ENCODE data around the gene CCL16. TPM values are rescaled to one million over a fixed set of nuclear protein-coding genes. Genes with fewer than 3 reads are reported as not detected.
A peak's percentile ranks its signal among the peaks of the same experiment; 100 is the strongest.
"Not testable (repeated sequence)": the region's sequence is repeated elsewhere in the genome, so short reads cannot be mapped to it uniquely, and the experiment has no call there.

Gene CCL16
- total RNA-seq, 1 experiment from 2014 or later, result not detected

DNA sequence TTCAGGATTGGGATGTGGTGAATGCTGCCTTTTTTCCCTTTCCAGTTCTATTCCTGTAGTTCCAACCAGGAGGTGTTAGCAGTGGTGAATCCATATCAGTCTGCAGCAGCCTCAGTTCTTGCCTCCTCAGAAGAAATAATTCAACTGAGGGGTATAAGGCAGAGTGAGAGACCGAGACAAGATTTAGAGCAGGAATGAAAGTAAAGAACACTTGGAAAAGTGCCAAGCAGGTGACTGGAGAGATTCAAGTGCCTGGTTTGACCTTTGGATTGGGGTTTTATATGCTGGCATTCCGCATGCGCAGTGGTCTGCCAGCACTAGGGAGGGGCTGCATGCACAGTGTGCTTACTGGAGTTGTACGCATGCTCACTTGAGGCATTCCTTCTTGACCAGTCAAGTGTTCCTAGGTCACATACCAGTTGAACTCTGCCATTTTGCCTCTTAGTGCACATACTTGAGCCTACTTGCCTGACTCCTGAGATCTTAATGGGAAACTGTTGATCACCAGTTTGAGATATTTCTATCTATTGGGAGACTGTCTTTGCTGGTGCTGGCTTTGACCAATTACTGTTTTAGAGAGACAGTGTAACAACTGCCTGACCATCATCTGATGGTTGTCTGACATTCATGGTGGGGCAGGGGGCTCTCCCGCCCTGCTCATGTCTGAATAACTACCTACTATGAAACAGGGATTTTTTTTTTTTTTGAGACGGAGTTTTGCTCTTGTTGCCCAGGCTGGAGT is 20.7 kb upstream of the CCL16 start:
- Histone ChIP-seq H3K4me3 (no peak overlapping the region), H3K27ac (no peak overlapping the region), H3K9me3 (replicated peaks) (no peaks in the 10 kb centered on the region), H3K4me1 (replicated peaks) (no peaks in the 10 kb centered on the region), H3K36me3 (no peaks in the 10 kb centered on the region), H3K27me3 (replicated peaks) (no peaks in the 10 kb centered on the region; the same call in 1 of the 2 replicates)
- peak in 1 of 2 experiments; percentile 15 for DNase-seq (ENCODE audit: low read depth in 1 of 2, low spot score in 2 of 2)

DNA sequence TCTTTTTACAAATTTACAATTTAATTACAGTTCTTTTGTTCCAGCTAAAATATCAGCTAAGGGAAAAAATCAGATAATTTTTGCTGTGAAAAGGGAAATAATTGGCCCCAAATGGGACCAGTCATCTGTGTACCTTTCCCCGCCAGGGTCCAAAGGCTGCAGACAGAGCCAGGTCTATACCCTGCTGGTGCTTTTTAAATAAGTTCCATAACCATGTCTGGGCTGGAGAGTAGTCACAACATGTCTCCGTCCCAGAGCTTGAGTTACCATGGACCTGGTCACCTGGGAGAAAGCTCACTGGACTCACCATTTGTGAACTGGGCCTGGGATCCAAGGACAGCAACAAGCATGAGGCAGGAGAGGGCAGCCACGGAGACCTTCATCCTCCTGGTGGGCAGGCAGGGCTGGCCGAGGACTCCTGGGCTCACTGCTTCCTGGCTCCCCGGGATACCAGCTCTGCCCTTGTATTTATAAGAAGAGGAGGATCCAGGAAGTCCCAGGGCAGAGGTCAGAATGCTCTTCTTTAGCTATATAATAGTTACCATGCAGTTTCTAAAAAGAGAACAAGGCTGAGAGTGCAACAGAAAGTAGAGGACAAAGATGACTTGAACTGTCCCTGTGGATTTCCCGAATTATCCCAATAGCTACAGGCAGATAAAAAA is 19.9 kb upstream of the CCL16 start, which contains the start of gene CCL15:
Gene CCL15, minus strand, starts transcription at position 444 of the 662 bp plus-strand sequence. Its CDS starts 61 bp downstream, at position 383.
- no peaks in the 10 kb centered on the region for H3K36me3 ChIP-seq
- DNase-seq (ENCODE audit: low read depth in 1 of 2, low spot score in 2 of 2), result peak in 1 of 2 experiments; percentile 25
- H3K4me1 ChIP-seq (replicated peaks), result no peaks in the 10 kb centered on the region
- H3K4me3 ChIP-seq, result no peak within 1 kb of the TSS
- H3K9me3 ChIP-seq (replicated peaks), result no peaks in the 10 kb centered on the region
- no peaks in the 10 kb centered on the region; the same call in 1 of the 2 replicates for H3K27me3 ChIP-seq (replicated peaks)
- H3K27ac ChIP-seq, result no peak within 1 kb of the TSS

DNA sequence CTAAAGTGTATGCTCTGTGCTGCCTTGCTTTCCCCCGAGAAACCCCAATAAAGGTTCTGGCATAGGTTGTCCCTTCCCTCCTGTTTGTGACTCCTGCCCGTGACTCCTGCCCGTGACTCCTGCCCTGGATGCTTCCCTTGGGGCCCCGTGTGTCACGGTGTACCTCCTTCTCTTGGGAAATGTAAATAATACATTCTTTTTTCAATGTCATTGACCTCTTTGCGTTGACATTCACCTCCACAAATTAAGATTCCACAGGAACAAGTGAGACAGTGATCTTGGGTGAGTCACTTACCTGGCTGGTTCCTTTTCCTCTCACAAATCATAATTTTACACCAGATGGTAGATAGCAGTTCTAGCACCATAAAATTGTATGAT is 19.4 kb upstream of the CCL16 start:
- Histone ChIP-seq H3K9me3 (replicated peaks) (no peaks in the 10 kb centered on the region), H3K4me1 (replicated peaks) (no peaks in the 10 kb centered on the region), H3K36me3 (no peaks in the 10 kb centered on the region), H3K4me3 (no peak overlapping the region), H3K27ac (no peak overlapping the region), H3K27me3 (replicated peaks) (no peaks in the 10 kb centered on the region; the same call in 1 of the 2 replicates)
- peak in 1 of 2 experiments; percentile 4 for DNase-seq (ENCODE audit: low read depth in 1 of 2, low spot score in 2 of 2)

DNA sequence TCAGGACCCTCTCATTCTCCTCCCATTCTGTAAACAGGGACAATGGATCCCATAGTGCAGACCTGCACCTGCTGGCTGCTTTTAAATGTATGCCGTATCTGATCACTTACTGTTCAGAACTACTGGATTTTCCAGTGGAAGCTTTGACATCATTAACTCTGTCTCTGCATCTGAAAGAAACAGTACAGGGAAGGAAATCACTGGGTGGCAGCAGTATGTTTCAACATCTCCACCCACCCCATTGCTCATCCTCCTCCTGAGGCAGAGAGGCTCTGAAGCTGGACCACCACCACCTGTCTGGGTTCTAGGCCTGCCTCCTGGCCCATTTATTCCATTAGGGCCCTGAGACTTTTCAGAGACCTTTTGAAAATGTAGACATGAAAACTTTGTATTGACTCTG is 17.5 kb upstream of the CCL16 start:
- Histone ChIP-seq H3K4me3 (no peak overlapping the region), H3K27me3 (replicated peaks) (no peaks in the 10 kb centered on the region), H3K9me3 (replicated peaks) (no peaks in the 10 kb centered on the region), H3K4me1 (replicated peaks) (no peaks in the 10 kb centered on the region), H3K36me3 (no peaks in the 10 kb centered on the region), H3K27ac (no peak overlapping the region)
- no peak for DNase-seq (ENCODE audit: low read depth in 1 of 2, low spot score in 2 of 2)

DNA sequence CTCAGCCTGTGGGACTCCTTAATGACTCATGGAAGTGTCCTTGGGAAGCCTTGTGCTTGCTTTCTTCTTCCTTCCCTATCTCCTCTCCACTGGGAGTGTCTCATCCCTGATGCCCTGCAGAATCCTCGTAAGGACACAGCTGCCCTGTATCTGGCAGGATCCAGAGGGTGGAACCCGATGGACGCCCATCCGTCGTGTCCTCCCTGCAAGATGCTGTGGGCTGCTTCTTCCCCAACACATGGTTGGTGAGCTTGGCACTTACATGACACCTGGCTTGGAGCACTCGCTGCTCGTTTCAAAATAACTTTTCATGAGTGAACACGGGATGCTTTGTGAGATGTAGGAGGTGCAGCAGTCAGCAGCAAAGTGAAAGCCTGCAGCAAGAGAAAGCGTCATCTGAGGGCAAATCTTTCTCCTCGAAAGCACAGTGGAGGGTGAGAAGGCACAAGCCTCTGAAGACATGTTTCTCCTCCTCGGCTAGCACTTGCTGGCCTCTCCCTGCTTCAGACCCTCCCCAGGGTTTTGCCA is 16.8 kb upstream of the CCL16 start:
- Histone ChIP-seq H3K36me3 (no peaks in the 10 kb centered on the region), H3K4me3 (no peak overlapping the region), H3K27ac (no peak overlapping the region), H3K4me1 (replicated peaks) (no peaks in the 10 kb centered on the region), H3K27me3 (replicated peaks) (no peaks in the 10 kb centered on the region), H3K9me3 (replicated peaks) (no peaks in the 10 kb centered on the region)
- DNase-seq (ENCODE audit: low read depth in 1 of 2, low spot score in 2 of 2), result no peak

DNA sequence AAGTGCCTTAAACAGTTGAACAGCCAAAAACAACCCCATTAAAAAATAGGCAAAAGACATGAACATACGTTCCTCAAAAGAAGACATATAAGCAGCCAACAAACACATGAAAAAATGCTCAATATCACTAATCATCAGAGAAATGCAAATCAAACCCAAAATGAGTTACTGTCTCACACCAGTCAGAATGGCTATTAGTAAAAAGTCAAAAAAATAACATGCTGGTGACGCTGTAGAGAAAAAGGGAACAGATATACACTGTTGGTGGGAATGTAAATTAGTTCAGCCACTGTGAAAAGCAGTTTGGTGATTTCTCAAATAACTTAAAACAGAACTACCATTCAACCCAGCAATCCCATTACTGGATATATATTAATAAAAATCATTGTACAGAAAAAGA is 14.0 kb upstream of the CCL16 start:
- H3K27me3 ChIP-seq (replicated peaks); H3K4me3 ChIP-seq; H3K9me3 ChIP-seq (replicated peaks); H3K36me3 ChIP-seq; H3K27ac ChIP-seq; DNase-seq (ENCODE audit: low read depth in 1 of 2, low spot score in 2 of 2); H3K4me1 ChIP-seq (replicated peaks): not testable (repeated sequence)

DNA sequence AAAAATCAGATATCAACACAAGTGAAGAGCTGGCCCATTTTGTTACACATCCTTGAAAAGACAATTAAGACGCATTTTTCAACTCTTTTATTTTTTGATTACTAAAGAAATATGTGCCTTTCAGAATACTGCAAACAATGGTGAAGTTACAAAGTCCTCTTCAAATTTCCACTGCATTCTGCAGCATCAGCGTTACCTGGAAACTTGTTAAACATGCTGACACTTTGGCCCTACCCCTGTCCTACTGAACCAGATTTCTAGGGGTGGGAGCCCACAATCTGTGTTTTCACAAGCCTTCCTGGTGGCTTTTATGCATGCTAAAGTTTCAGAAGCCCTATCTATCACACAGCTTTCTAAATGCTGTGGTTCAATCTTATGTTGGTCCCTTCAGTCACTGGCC is 9.8 kb upstream of the CCL16 start:
- no peaks in the 10 kb centered on the region for H3K9me3 ChIP-seq (replicated peaks)
- H3K4me1 ChIP-seq (replicated peaks), result no peaks in the 10 kb centered on the region
- no peaks in the 10 kb centered on the region for H3K36me3 ChIP-seq
- no peak for DNase-seq (ENCODE audit: low read depth in 1 of 2, low spot score in 2 of 2)
- no peaks in the 10 kb centered on the region for H3K27me3 ChIP-seq (replicated peaks)
- no peak overlapping the region for H3K27ac ChIP-seq
- no peak overlapping the region for H3K4me3 ChIP-seq

DNA sequence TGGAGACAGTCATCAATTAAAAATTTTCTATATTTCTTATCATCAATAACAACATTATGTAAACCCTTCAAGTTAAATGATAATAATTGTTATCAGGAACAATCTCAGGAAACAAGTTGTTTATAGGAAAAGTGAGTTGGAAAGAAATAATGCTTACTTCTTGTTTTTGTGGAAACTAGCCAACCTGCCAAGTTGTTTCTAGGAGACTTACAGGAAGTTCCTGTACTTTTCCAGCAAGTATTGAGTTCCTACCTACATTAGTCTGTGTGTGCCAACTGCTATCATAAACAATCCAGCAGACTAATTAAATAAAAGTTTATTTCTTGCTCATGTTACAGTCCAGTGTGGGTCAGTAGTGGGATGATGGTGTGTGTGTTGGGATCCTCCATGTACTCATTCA is 6.9 kb upstream of the CCL16 start:
- Histone ChIP-seq H3K36me3 (no peaks in the 10 kb centered on the region), H3K27ac (no peak overlapping the region), H3K4me3 (no peak overlapping the region), H3K9me3 (replicated peaks) (no peaks in the 10 kb centered on the region), H3K27me3 (replicated peaks) (no peaks in the 10 kb centered on the region), H3K4me1 (replicated peaks) (no peaks in the 10 kb centered on the region)
- no peak for DNase-seq (ENCODE audit: low read depth in 1 of 2, low spot score in 2 of 2)

DNA sequence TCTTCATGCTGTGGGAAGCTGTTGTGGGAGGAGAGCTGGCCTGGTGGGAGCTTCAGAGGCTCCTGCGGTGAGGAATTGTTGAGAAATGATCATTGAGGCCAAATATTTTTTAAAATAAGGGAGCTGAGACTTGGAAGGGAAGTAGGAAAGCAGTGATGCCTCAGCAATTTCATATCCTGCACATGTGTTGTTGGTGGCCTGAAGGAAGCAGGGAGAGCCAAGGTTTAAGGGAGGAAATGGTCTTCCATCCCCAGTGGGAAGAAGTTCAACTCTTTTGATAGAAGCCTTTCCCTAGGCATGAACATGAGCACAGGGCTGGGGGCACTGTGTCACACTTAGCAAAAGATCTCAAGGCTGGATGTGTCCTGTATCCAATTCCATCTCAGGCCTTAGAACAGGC is 5.3 kb upstream of the CCL16 start, which contains the start of gene CCL14:
Gene CCL14, minus strand, starts transcription at position 87 of the 400 bp plus-strand sequence. Its CDS starts 80 bp downstream, at position 7.
- Histone ChIP-seq H3K27me3 (replicated peaks) (no peaks in the 10 kb centered on the region), H3K36me3 (no peaks in the 10 kb centered on the region), H3K4me1 (replicated peaks) (no peaks in the 10 kb centered on the region), H3K9me3 (replicated peaks) (no peaks in the 10 kb centered on the region), H3K27ac (no peak within 1 kb of the TSS), H3K4me3 (no peak within 1 kb of the TSS)
- no peak for DNase-seq (ENCODE audit: low read depth in 1 of 2, low spot score in 2 of 2)

DNA sequence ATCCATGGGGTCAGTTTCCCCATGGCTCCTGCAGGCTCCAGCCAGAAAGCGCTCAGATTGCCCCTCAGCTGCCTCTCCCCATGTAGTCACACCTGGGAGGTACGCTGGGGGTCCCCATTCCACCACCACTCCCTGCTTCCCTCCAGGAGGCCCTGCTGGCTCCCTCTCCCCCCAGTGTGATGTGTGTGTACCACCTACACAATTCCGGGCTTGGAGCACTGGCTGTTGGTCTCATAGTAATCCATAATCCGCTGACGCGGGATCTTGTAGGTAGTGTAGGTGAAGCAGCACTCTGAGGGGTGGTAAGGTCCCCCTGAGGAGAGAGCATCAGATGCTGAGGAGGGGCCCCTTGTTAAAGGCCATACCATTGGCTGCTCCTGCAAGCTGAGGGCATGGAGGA is 2.8 kb upstream of the CCL16 start:
- no peak overlapping the region for H3K27ac ChIP-seq
- peak in 1 of 2 experiments; percentile 15 for DNase-seq (ENCODE audit: low read depth in 1 of 2, low spot score in 2 of 2)
- H3K4me1 ChIP-seq (replicated peaks), result no peaks in the 10 kb centered on the region
- H3K4me3 ChIP-seq, result no peak overlapping the region
- no peaks in the 10 kb centered on the region for H3K9me3 ChIP-seq (replicated peaks)
- H3K36me3 ChIP-seq, result no peaks in the 10 kb centered on the region
- no peaks in the 10 kb centered on the region; the same call in 1 of the 2 replicates for H3K27me3 ChIP-seq (replicated peaks)

DNA sequence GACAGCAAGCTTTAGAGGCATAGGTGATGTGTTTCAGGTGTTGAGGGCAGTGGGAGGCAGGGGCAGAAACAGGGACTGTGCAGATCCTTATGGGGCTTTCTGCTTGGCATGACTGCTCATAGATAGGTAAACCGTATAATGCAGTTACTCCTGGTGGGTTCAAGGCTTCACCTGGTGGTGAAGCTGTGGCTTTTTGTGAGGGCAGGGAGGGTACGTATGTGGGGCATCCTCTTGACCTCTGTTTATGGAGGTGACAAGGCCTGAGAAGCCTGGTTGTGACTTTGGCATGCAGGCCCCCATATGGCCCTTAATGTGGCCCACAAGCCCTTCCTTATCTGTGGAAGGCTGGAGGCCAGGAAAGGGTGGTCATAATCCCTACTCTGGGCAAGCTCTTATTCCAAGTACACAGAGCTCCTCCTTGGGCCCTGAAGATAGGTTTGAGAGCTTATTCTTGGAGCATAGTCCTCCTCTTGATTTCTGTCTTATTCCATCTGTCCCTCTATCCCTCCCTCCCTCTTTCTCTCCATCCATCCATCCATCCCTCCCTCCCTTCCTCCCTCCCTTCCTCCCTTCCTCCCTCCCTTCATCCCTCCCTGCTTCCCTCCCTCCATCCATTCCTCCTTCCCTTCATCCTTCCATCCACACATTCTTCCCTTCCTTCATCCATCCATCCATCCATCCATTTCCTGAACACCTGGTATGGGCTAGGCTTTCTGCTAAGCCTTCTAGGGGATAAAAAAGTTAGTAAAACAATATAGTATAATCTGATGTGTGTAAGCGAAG is 1.3 kb upstream of the CCL16 start:
- DNase-seq (ENCODE audit: low read depth in 1 of 2, low spot score in 2 of 2), result no peak
- Histone ChIP-seq H3K9me3 (replicated peaks) (no peaks in the 10 kb centered on the region), H3K27me3 (replicated peaks) (no peaks in the 10 kb centered on the region; the same call in 1 of the 2 replicates), H3K4me3 (no peak overlapping the region), H3K4me1 (replicated peaks) (no peaks in the 10 kb centered on the region), H3K27ac (no peak overlapping the region), H3K36me3 (no peaks in the 10 kb centered on the region)

DNA sequence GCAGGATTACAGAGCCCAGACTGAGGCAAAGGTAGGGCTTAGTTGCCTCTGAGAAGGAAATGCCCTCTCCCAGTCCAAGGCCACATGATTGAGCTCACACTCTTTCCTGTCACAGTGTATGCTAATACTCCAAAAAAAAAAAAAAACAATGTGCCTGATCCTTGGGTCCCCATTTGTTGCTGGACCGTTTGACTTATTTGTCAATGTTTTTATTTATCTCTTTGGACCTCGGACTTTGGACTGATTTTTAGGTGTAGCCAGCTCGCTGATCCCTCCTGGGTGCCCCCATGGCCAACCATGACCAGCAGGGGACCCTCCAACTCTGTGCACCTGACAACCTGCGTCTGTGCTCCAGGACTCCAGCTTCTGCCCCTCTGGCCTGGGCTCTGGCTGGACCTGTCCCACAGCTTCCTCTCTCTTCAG is 622 bp upstream of the CCL16 start:
- no peaks in the 10 kb centered on the region; the same call in 1 of the 2 replicates for H3K27me3 ChIP-seq (replicated peaks)
- no peaks in the 10 kb centered on the region for H3K9me3 ChIP-seq (replicated peaks)
- no peaks in the 10 kb centered on the region for H3K36me3 ChIP-seq
- H3K4me1 ChIP-seq (replicated peaks), result no peaks in the 10 kb centered on the region
- H3K27ac ChIP-seq, result no peak overlapping the region
- DNase-seq (ENCODE audit: low read depth in 1 of 2, low spot score in 2 of 2), result no peak
- H3K4me3 ChIP-seq, result no peak overlapping the region

DNA sequence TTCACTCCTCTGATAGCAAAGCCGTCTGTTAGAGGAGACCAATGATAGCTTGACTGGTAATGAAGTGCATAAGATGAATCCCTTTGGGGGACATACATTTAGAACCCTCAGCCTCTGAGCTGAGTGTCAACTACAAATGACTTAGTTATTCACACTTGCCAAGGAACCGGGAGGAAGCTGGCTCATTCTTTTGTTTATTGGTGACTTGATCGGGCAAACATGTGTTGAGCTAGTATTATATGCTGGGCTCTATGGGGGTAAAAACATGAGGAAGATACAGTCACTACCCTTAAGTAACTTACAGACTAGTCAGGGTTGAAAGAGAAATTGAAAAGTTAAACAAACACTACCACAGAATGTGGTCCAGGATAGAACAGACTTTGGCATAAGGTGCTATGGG is 3.0 kb downstream of the CCL16 start:
- H3K9me3 ChIP-seq (replicated peaks), result no peaks in the 10 kb centered on the region
- H3K4me1 ChIP-seq (replicated peaks), result no peaks in the 10 kb centered on the region
- no peak for DNase-seq (ENCODE audit: low read depth in 1 of 2, low spot score in 2 of 2)
- H3K27ac ChIP-seq, result no peak overlapping the region
- H3K27me3 ChIP-seq (replicated peaks), result no peaks in the 10 kb centered on the region; the same call in 1 of the 2 replicates
- H3K4me3 ChIP-seq, result no peak overlapping the region
- no peaks in the 10 kb centered on the region for H3K36me3 ChIP-seq

Measured in SJSA1 (cell line).